ENCODE measurements around the gene RND3. TPM values are rescaled to one million over a fixed set of nuclear protein-coding genes. Genes with fewer than 3 reads are reported as not detected.

The RND3 gene
- total RNA-seq, 1 experiment from 2014 or later, result 45.3 TPM

DNA sequence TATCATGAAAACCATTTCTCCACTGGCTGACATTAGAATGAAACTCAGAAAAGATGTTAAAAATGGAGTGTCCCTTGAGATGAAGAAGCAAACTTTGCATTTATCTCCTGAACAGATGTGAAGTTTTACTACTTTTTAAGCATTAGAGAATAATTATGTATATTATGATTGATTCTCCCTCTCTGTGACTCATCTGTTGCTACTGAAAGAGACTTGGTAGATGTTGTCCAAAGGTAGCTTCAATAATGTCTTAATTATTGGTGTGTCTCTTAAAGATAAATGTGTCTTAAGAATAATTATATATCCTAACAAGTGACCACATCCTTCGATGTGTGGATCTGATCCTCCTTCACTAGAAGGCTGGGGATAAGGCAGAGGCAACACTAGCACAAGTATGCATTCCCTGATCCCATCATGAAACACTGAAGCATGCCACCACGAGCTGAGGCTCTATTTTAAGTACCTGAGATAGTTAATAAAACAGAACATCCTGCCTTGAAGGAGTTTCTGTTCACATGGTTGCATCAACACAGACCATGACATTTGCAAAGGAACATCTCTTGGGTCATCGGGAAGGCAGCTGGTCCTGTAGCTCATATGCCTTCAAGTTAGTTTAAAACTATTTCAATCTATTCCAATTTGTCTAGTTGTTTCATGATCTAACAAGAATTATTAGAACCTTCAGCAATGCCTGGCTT is 15.5 kb downstream of the RND3 start:
- ChIA-PET CTCF (no interaction called here), POLR2A (no interaction called here)
- in situ Hi-C loops (cut with HindIII; ENCODE audit: low pct_unique_long_range_greater_than_20kb, low sequenced_read_pairs) (no loop called here), intact Hi-C loops (cut with micrococcal nuclease; ENCODE audit: unreplicated experiment) (no loop called here)
- DNase-seq (ENCODE audit: low read depth, low spot score) (no peak), ATAC-seq (no peak)
- no peaks in the 10 kb centered on the region for H3K9me3 ChIP-seq (ENCODE audit: control insufficient read depth, insufficient read depth, low read depth, low read length)
- no TSS peak for BruUV-seq (replicated peaks)
- TF ChIP-seq POLR2AphosphoS5 (IDR thresholded peaks at IDR 0.05; ENCODE audit: low read depth, low read length), result no peak
- TF ChIP-seq, protein P1, sequence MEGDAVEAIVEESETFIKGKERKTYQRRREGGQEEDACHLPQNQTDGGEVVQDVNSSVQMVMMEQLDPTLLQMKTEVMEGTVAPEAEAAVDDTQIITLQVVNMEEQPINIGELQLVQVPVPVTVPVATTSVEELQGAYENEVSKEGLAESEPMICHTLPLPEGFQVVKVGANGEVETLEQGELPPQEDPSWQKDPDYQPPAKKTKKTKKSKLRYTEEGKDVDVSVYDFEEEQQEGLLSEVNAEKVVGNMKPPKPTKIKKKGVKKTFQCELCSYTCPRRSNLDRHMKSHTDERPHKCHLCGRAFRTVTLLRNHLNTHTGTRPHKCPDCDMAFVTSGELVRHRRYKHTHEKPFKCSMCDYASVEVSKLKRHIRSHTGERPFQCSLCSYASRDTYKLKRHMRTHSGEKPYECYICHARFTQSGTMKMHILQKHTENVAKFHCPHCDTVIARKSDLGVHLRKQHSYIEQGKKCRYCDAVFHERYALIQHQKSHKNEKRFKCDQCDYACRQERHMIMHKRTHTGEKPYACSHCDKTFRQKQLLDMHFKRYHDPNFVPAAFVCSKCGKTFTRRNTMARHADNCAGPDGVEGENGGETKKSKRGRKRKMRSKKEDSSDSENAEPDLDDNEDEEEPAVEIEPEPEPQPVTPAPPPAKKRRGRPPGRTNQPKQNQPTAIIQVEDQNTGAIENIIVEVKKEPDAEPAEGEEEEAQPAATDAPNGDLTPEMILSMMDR (IDR thresholded peaks at IDR 0.05), result no peak
- TF ChIP-seq, protein P2, sequence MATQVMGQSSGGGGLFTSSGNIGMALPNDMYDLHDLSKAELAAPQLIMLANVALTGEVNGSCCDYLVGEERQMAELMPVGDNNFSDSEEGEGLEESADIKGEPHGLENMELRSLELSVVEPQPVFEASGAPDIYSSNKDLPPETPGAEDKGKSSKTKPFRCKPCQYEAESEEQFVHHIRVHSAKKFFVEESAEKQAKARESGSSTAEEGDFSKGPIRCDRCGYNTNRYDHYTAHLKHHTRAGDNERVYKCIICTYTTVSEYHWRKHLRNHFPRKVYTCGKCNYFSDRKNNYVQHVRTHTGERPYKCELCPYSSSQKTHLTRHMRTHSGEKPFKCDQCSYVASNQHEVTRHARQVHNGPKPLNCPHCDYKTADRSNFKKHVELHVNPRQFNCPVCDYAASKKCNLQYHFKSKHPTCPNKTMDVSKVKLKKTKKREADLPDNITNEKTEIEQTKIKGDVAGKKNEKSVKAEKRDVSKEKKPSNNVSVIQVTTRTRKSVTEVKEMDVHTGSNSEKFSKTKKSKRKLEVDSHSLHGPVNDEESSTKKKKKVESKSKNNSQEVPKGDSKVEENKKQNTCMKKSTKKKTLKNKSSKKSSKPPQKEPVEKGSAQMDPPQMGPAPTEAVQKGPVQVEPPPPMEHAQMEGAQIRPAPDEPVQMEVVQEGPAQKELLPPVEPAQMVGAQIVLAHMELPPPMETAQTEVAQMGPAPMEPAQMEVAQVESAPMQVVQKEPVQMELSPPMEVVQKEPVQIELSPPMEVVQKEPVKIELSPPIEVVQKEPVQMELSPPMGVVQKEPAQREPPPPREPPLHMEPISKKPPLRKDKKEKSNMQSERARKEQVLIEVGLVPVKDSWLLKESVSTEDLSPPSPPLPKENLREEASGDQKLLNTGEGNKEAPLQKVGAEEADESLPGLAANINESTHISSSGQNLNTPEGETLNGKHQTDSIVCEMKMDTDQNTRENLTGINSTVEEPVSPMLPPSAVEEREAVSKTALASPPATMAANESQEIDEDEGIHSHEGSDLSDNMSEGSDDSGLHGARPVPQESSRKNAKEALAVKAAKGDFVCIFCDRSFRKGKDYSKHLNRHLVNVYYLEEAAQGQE (IDR thresholded peaks at IDR 0.05; ENCODE audit: insufficient read depth in 1 of 2, low read depth in 2 of 2, low read length in 1 of 2), result no peak
- no peak for TF ChIP-seq SIN3A (IDR thresholded peaks at IDR 0.05; ENCODE audit: borderline replicate concordance, insufficient read depth, low read depth, low read length)
- TF ChIP-seq TCF7L2 (IDR thresholded peaks at IDR 0.05; ENCODE audit: low read depth, low read length), result no peak
- H3K27ac ChIP-seq (ENCODE audit: low read length), result no peak overlapping the region
- no peaks in the 10 kb centered on the region for H3K27me3 ChIP-seq (ENCODE audit: control insufficient read depth, insufficient read depth, low read length)
- no peak overlapping the region for H3K4me3 ChIP-seq (ENCODE audit: low read depth in 2 of 2, low read length in 2 of 2)
- peaks cover 38% of the 10 kb centered on the region for H3K4me1 ChIP-seq (ENCODE audit: control insufficient read depth, insufficient read depth, low read length)
- H3K36me3 ChIP-seq (ENCODE audit: control insufficient read depth, insufficient read depth, low read length), result peaks cover 46% of the 10 kb centered on the region

DNA sequence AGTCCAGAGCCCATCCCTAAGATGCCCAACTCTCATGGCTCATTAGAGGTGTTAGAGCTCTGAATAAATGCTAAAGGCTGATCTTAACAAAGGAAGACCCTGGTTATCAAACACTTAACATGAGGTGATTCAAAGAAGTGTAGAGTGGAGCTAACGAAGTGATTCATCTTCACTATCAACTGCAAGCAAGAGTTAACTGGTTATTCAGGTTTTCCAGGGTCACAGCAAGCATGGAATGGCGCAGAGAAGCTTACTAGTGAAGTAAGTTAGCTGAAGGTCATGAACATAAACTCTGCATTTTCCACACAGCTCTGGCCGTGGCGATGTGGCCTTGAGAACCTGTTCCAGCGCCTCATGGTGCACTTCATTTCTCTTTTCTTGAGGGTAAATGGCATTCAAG is 17.0 kb downstream of the RND3 start:
- no peak overlapping the region for H3K4me3 ChIP-seq (ENCODE audit: low read depth in 2 of 2, low read length in 2 of 2)
- no peak for DNase-seq (ENCODE audit: low read depth, low spot score)
- intact Hi-C loops (cut with micrococcal nuclease; ENCODE audit: unreplicated experiment), result no loop called here
- no TSS peak for BruUV-seq (replicated peaks)
- no peaks in the 10 kb centered on the region for H3K27me3 ChIP-seq (ENCODE audit: control insufficient read depth, insufficient read depth, low read length)
- no peak for TF ChIP-seq TCF7L2 (IDR thresholded peaks at IDR 0.05; ENCODE audit: low read depth, low read length)
- TF ChIP-seq POLR2AphosphoS5 (IDR thresholded peaks at IDR 0.05; ENCODE audit: low read depth, low read length), result no peak
- TF ChIP-seq, protein P1 (IDR thresholded peaks at IDR 0.05), result no peak
- no peak for TF ChIP-seq SIN3A (IDR thresholded peaks at IDR 0.05; ENCODE audit: borderline replicate concordance, insufficient read depth, low read depth, low read length)
- TF ChIP-seq, protein P2 (IDR thresholded peaks at IDR 0.05; ENCODE audit: insufficient read depth in 1 of 2, low read depth in 2 of 2, low read length in 1 of 2), result no peak
- no peak overlapping the region for H3K27ac ChIP-seq (ENCODE audit: low read length)
- ATAC-seq, result no peak
- peaks cover 28% of the 10 kb centered on the region for H3K4me1 ChIP-seq (ENCODE audit: control insufficient read depth, insufficient read depth, low read length)
- ChIA-PET CTCF (no interaction called here), POLR2A (no interaction called here)
- in situ Hi-C loops (cut with HindIII; ENCODE audit: low pct_unique_long_range_greater_than_20kb, low sequenced_read_pairs), result no loop called here
- no peaks in the 10 kb centered on the region for H3K9me3 ChIP-seq (ENCODE audit: control insufficient read depth, insufficient read depth, low read depth, low read length)
- H3K36me3 ChIP-seq (ENCODE audit: control insufficient read depth, insufficient read depth, low read length), result peaks cover 46% of the 10 kb centered on the region
